ENCODE results near the gene CLCN6. TPM values are rescaled to one million over a fixed set of nuclear protein-coding genes. Genes with fewer than 3 reads are reported as not detected.

CLCN6 gene
- total and polyA plus RNA-seq, 2 of the 13 experiments (the other 11 are each of a cell fraction or from before 2014, with no cell fraction given), result 14.9 to 19.3 TPM

- H3K79me2 ChIP-seq (ENCODE audit: insufficient read depth, low read length), result no peaks in the 10 kb centered on the region
- DNase-seq (ENCODE audit: low spot score) (no peak), ATAC-seq (peak; percentile 2; the same call in 1 of the 3 replicates), FAIRE-seq (no peak)
- H3K27ac ChIP-seq (ENCODE audit: extremely low read length, insufficient read depth, low read length), result no peak overlapping the region
- TF ChIP-seq MTA1 (CRISPR knock-in tag; IDR thresholded peaks at IDR 0.05; ENCODE audit: borderline replicate concordance) (0 out of 2 replicates have a peak, but pooled peaks have one; percentile 30), ZNF567 (CRISPR knock-in tag; IDR thresholded peaks at IDR 0.05; ENCODE audit: borderline replicate concordance) (no peak), NFKBIZ (CRISPR knock-in tag; IDR thresholded peaks at IDR 0.05) (no peak), NFKB2 (CRISPR knock-in tag; IDR thresholded peaks at IDR 0.05; ENCODE audit: borderline replicate concordance) (0 out of 2 replicates have a peak, but pooled peaks have one; percentile 17), SOX6 (IDR thresholded peaks at IDR 0.05) (no peak), SOX6 (CRISPR knock-in tag; IDR thresholded peaks at IDR 0.05) (0 out of 2 replicates have a peak, but pooled peaks have one; percentile 11), NR0B2 (CRISPR knock-in tag; IDR thresholded peaks at IDR 0.05) (0 out of 2 replicates have a peak, but pooled peaks have one; percentile 38), ZNF772 (CRISPR knock-in tag; IDR thresholded peaks at IDR 0.05) (no peak), AGO2 (optimal IDR thresholded peaks at IDR 0.05; ENCODE audit: low read depth, low read length) (peak; percentile 39), TFAP4 (IDR thresholded peaks at IDR 0.05; ENCODE audit: borderline replicate concordance, low read depth) (peak; percentile 65; the same call in 1 of the 2 replicates), HBP1 (CRISPR knock-in tag; IDR thresholded peaks at IDR 0.05; ENCODE audit: low read depth) (no peak), HIVEP1 (CRISPR knock-in tag; IDR thresholded peaks at IDR 0.05) (peak; percentile 28; the same call in 1 of the 2 replicates), KDM2A (CRISPR knock-in tag; IDR thresholded peaks at IDR 0.05; ENCODE audit: borderline replicate concordance, low read depth) (peak; percentile 74), IRF9 (CRISPR knock-in tag; IDR thresholded peaks at IDR 0.05; ENCODE audit: borderline replicate concordance) (0 out of 2 replicates have a peak, but pooled peaks have one; percentile 22)
- TSS peak; percentile 28 for BruUV-seq (replicated peaks)
- peaks cover 1 to 5% of the 10 kb centered on the region in 2 experiments; a peak in 1 of 5 replicates for H3K27me3 ChIP-seq (ENCODE audit: control insufficient read depth in 1 of 2, insufficient read depth in 2 of 2, low read length in 2 of 2)
- H4K20me1 ChIP-seq (ENCODE audit: insufficient read depth, low read length), result no peaks in the 10 kb centered on the region
- no peaks in the 10 kb centered on the region for H3K36me3 ChIP-seq (replicated peaks in 1 of 2; ENCODE audit: control insufficient read depth in 1 of 2, insufficient read depth in 2 of 2, low read length in 2 of 2)
- CTCF ChIA-PET (ENCODE audit: low intra/inter-chr PET ratio, low total read pairs), result no interaction called here
- peaks cover 40% of the 10 kb centered on the region for H3K4me1 ChIP-seq (ENCODE audit: insufficient read depth, low read length)
- POLR2A ChIA-PET, result interaction anchor here (0.6 to 2.9 kb wide), 3 partner anchors 16 to 28 kb away, joined by 4 to 12 read pairs (median 9); partner anchors contain the start of genes CLCN6 and MTHFR
- intact Hi-C loops (cut with micrococcal nuclease; ENCODE audit: unreplicated experiment), result no loop called here
- in situ Hi-C loops (cut with HindIII; ENCODE audit: extremely low pct_ligation_motif_present, low pct_unique_long_range_greater_than_20kb), result no loop called here
- peak overlapping the region; percentile 56 for H3K4me2 ChIP-seq (ENCODE audit: low read depth, low read length)
- H3K4me3 ChIP-seq (replicated peaks in 1 of 3; ENCODE audit: insufficient read depth in 1 of 3, low read depth in 2 of 3, low read length in 3 of 3), result peak overlapping the region in 1 of 3 experiments; percentile 48; a peak in 1 of 6 replicates
- no peak overlapping the region for H3K9ac ChIP-seq (ENCODE audit: insufficient read depth, low read depth, low read length)
- H3K9me3 ChIP-seq (ENCODE audit: low read length), result no peaks in the 10 kb centered on the region
- 3% methylated on average over 13 of the region's 16 CpGs for WGBS (ENCODE audit: low lambda C conversion rate)
- no peak overlapping the region for H2AFZ ChIP-seq (ENCODE audit: low read length)
Measured at GRCh38 chr1:11787251-11787803, 18.7 kb upstream of the CLCN6 start.

Data from HepG2 (cell line).